HepG2 (cell line): ENCODE data around the gene CA14. TPM values are rescaled to one million over a fixed set of nuclear protein-coding genes. Genes with fewer than 3 reads are reported as not detected.
A peak's percentile ranks its signal among the peaks of the same experiment; 100 is the strongest.
"Not testable (repeated sequence)": the region's sequence is repeated elsewhere in the genome, so short reads cannot be mapped to it uniquely, and the experiment has no call there.

ENCODE experiments used
- ATAC-seq: fragments of 200-7000 bp; cut with Tn5 transposase; 3 replicates; pipeline ENCODE4 v1.9.1; 2020; ENCODE audit warnings: mild to moderate bottlenecking, moderate library complexity
- BruUV-seq: library from RNA; stranded (reverse); fragments of 400-500 nt; replicated peaks from 2 replicates; lab custom pipeline; 2021; lab: Mats Ljungman, UMichigan
- CTCF ChIA-PET: fragments of 300-600 bp; formaldehyde crosslinking; extraction: SDS; loops from one replicate; lab custom pipeline; 2021; ENCODE audit warnings: low total read pairs, inconsistent platforms, low intra/inter-chr PET ratio; lab: Yijun Ruan, JAX
- POLR2A ChIA-PET: fragments of 350-600 bp; sonication (Branson Sonifier 250); formaldehyde crosslinking; loops from one replicate; lab custom pipeline; 2020; ENCODE audit warnings: antibody characterized with exemption, inconsistent platforms; lab: Yijun Ruan, JAX
- DNase-seq: peaks from one replicate; pipeline ENCODE4 v3.0.0-alpha.2; 2015; ENCODE audit warnings: low spot score
- FAIRE-seq: peaks from 3 replicates; lab custom pipeline; 2011; peaks lifted over from hg19 to GRCh38; lab: Jason Lieb, UNC
- H2AFZ ChIP-seq: one replicate; pipeline ENCODE4 v1.6.1; 2011; ENCODE audit warnings: low read length, inconsistent platforms
- H3K27ac ChIP-seq: fragments of 300-600 bp; 3 replicates; pipeline ENCODE4 v1.8.0; 2011; ENCODE audit warnings: mixed run types, mild to moderate bottlenecking, mixed read lengths, low read length, inconsistent platforms; ENCODE audit not compliant: insufficient read depth; ENCODE audit errors: extremely low read length
- H3K27me3 ChIP-seq, 2 experiments: fragments of 200-600 bp in 1 of 2; 2 replicates in 1 of 2; 3 replicates in 1 of 2; pipeline versions ENCODE4 v1.6.0 to v1.8.0; 2011; ENCODE audit warnings: low read length in 2 of 2, mild to moderate bottlenecking in 2 of 2, moderate library complexity in 2 of 2, inconsistent platforms in 1 of 2; ENCODE audit not compliant: insufficient read depth in 2 of 2, control insufficient read depth in 1 of 2
- H3K36me3 ChIP-seq, 2 experiments: fragments of 200-600 bp in 1 of 2; replicated peaks in 1 of 2; 2 replicates in 1 of 2; 3 replicates in 1 of 2; pipeline versions ENCODE4 v1.5.1 to v1.8.0; 2011; ENCODE audit warnings: low read length in 2 of 2, inconsistent platforms in 1 of 2; ENCODE audit not compliant: insufficient read depth in 2 of 2, control insufficient read depth in 1 of 2
- H3K4me1 ChIP-seq: 2 replicates; pipeline ENCODE4 v1.5.1; 2012; ENCODE audit warnings: low read length, inconsistent platforms; ENCODE audit not compliant: insufficient read depth
- H3K4me2 ChIP-seq: 2 replicates; pipeline ENCODE4 v1.6.0; 2011; ENCODE audit warnings: low read depth, low read length, inconsistent platforms
- H3K4me3 ChIP-seq, 3 experiments: fragments of 200-600 bp in 1 of 3; sonication (generic), shearing (Covaris generic) in 1 of 3; replicated peaks in 1 of 3; 2 replicates each; pipeline ENCODE4 v1.5.1; 2011 to 2016; ENCODE audit warnings: low read length in 3 of 3, inconsistent platforms in 2 of 3, low read depth in 2 of 3, mild to moderate bottlenecking in 2 of 3, control low read depth in 1 of 3, mixed read lengths in 1 of 3; ENCODE audit not compliant: insufficient read depth in 1 of 3
- H3K79me2 ChIP-seq: one replicate; pipeline ENCODE4 v1.6.1; 2011; ENCODE audit warnings: low read length, inconsistent platforms; ENCODE audit not compliant: insufficient read depth
- H3K9ac ChIP-seq: 2 replicates; pipeline ENCODE4 v1.6.0; 2011; ENCODE audit warnings: mild to moderate bottlenecking, low read depth, low read length, inconsistent platforms; ENCODE audit not compliant: insufficient read depth
- H3K9me3 ChIP-seq: 2 replicates; pipeline ENCODE4 v1.5.1; 2012; ENCODE audit warnings: mild to moderate bottlenecking, low read length
- H4K20me1 ChIP-seq: 2 replicates; pipeline ENCODE4 v1.6.0; 2011; ENCODE audit warnings: inconsistent platforms, mild to moderate bottlenecking, low read length, moderate library complexity; ENCODE audit not compliant: insufficient read depth
- ARNT2 ChIP-seq: sonication (generic); formaldehyde crosslinking; IDR thresholded peaks from 2 replicates; pipeline ENCODE4 v1.8.0; 2022; ENCODE audit warnings: mild to moderate bottlenecking, low read depth, missing genetic modification reagents, moderate library complexity
- STAG1 ChIP-seq: sonication (generic); formaldehyde crosslinking; IDR thresholded peaks from 2 replicates; pipeline ENCODE4 v1.4.0; 2020; ENCODE audit warnings: missing genetic modification reagents
- ZNF788 ChIP-seq: sonication (generic); formaldehyde crosslinking; IDR thresholded peaks from 2 replicates; pipeline ENCODE4 v1.5.0; 2020; ENCODE audit warnings: mild to moderate bottlenecking, missing genetic modification reagents, borderline replicate concordance
- WGBS: methylation state at CpG from one replicate; pipeline ENCODE4 v1.1.6; 2017; ENCODE audit warnings: low lambda C conversion rate; 5-methylcytosine and 5-hydroxymethylcytosine counted together
- in situ Hi-C: cut with HindIII; loops from 2 replicates; pipeline ENCODE4 v1.10.0; 2017; ENCODE audit warnings: low pct_unique_long_range_greater_than_20kb; ENCODE audit not compliant: extremely low pct_ligation_motif_present
- intact Hi-C: fragments of 100-400 bp; cut with micrococcal nuclease; formaldehyde crosslinking; loops from one replicate; pipeline ENCODE4 v1.10.0; 2022; ENCODE audit not compliant: unreplicated experiment
- polyA plus RNA-seq, 8 experiments: library from polyadenylated mRNA; depleted of rRNA in 3 of 8; stranded (reverse) in 7 of 8; unstranded in 1 of 8; fragments of >200 nt; fragmentation: Illumina TruSeq in 4 of 8; extraction: Trizol in 4 of 8; gene quantifications; 2 replicates each; pipeline versions ENCODE4 v1.2.1 to v1.2.3, GENCODE V29; 2011 to 2016; ENCODE audit warnings: low read depth in 4 of 8, missing spikeins in 1 of 8, mixed read lengths in 1 of 8; ENCODE audit not compliant: insufficient read depth in 1 of 8
- total RNA-seq, 5 experiments: library from RNA; depleted of rRNA; stranded (reverse); fragments of >200 nt; fragmentation: Illumina TruSeq; extraction: Trizol; gene quantifications; 2 replicates each; pipeline ENCODE4 v1.2.3, GENCODE V29; 2016; ENCODE audit warnings: low read depth in 1 of 5
- TF ChIP-seq, protein P1 (sequence below): sonication (generic); formaldehyde crosslinking; IDR thresholded peaks from 2 replicates; pipeline ENCODE4 v1.4.0; 2020; ENCODE audit warnings: mild to moderate bottlenecking, missing genetic modification reagents
- TF ChIP-seq, protein P2 (sequence below): sonication (generic); formaldehyde crosslinking; IDR thresholded peaks from 2 replicates; pipeline ENCODE4 v1.8.1; 2022; ENCODE audit warnings: mild to moderate bottlenecking, missing genetic modification reagents

Gene CA14
- total and polyA plus RNA-seq, 2 of the 13 experiments (the other 11 are each of a cell fraction or from before 2014, with no cell fraction given), result 2.4 to 8.5 TPM

DNA sequence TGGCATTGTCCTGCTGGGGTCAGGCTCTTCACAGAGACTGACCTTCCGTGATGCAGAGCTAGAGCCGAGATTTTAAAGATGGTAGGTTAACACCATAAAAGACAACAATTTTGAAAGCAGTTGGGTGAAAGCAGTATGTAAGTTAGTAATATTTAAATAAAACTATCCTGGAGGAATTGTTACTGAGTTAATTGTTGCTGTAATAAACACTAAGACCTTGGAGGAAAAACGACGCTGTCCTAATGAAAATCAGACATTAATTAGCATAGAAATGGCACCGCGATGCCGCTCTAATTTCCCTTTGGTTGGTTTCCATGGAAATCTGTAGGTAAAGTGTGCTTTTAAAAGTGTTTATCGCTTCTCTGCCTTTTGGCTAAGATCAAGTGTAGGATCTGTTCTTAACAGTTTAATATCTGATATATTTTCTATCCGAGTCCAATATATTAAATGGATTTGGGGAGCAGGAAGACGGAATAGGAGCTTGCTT lies 20.9 kb upstream of the CA14 start (continued):
- TF ChIP-seq, protein P1, sequence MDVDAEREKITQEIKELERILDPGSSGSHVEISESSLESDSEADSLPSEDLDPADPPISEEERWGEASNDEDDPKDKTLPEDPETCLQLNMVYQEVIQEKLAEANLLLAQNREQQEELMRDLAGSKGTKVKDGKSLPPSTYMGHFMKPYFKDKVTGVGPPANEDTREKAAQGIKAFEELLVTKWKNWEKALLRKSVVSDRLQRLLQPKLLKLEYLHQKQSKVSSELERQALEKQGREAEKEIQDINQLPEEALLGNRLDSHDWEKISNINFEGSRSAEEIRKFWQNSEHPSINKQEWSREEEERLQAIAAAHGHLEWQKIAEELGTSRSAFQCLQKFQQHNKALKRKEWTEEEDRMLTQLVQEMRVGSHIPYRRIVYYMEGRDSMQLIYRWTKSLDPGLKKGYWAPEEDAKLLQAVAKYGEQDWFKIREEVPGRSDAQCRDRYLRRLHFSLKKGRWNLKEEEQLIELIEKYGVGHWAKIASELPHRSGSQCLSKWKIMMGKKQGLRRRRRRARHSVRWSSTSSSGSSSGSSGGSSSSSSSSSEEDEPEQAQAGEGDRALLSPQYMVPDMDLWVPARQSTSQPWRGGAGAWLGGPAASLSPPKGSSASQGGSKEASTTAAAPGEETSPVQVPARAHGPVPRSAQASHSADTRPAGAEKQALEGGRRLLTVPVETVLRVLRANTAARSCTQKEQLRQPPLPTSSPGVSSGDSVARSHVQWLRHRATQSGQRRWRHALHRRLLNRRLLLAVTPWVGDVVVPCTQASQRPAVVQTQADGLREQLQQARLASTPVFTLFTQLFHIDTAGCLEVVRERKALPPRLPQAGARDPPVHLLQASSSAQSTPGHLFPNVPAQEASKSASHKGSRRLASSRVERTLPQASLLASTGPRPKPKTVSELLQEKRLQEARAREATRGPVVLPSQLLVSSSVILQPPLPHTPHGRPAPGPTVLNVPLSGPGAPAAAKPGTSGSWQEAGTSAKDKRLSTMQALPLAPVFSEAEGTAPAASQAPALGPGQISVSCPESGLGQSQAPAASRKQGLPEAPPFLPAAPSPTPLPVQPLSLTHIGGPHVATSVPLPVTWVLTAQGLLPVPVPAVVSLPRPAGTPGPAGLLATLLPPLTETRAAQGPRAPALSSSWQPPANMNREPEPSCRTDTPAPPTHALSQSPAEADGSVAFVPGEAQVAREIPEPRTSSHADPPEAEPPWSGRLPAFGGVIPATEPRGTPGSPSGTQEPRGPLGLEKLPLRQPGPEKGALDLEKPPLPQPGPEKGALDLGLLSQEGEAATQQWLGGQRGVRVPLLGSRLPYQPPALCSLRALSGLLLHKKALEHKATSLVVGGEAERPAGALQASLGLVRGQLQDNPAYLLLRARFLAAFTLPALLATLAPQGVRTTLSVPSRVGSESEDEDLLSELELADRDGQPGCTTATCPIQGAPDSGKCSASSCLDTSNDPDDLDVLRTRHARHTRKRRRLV (CRISPR knock-in tag), result 0 out of 2 replicates have a peak, but pooled peaks have one; percentile 8
- TF ChIP-seq ZNF788 (CRISPR knock-in tag) (no peak), ARNT2 (CRISPR knock-in tag) (no peak), STAG1 (CRISPR knock-in tag) (peak; percentile 32; the same call in 1 of the 2 replicates)
- TF ChIP-seq, protein P2, sequence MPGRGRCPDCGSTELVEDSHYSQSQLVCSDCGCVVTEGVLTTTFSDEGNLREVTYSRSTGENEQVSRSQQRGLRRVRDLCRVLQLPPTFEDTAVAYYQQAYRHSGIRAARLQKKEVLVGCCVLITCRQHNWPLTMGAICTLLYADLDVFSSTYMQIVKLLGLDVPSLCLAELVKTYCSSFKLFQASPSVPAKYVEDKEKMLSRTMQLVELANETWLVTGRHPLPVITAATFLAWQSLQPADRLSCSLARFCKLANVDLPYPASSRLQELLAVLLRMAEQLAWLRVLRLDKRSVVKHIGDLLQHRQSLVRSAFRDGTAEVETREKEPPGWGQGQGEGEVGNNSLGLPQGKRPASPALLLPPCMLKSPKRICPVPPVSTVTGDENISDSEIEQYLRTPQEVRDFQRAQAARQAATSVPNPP, result 0 out of 2 replicates have a peak, but pooled peaks have one; percentile 3

DNA sequence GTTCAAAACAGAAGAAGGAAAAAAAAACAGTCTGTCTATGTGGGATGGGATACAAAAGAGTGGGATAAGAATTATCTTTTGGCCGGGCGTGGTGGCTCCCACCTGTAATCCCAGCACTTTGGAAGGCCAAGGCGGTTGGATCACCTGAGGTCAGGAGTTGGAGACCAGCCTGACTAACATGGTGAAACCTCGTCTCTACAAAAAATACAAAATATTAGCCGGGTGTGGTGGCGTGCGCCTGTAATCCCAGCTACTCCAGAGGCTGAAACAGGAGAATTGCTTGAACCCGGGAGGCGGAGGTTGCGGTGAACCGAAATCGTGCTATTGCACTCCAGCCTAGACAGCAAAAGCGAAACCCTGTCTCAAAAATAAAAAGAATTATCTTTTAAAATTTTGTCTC lies 20.4 kb upstream of the CA14 start:
- H3K27me3 ChIP-seq, FAIRE-seq, CTCF ChIA-PET, H3K36me3 ChIP-seq, H3K9ac ChIP-seq, H3K9me3 ChIP-seq, H3K27ac ChIP-seq, intact Hi-C loops, H3K4me3 ChIP-seq, ATAC-seq, H3K4me2 ChIP-seq, H4K20me1 ChIP-seq, DNase-seq, in situ Hi-C loops, BruUV-seq, POLR2A ChIA-PET, H2AFZ ChIP-seq: not testable (repeated sequence)
- WGBS, result 93% methylated on average over 13 of the region's 13 CpGs
- H3K4me1 ChIP-seq, result peaks cover 31% of the 10 kb centered on the region
- peaks cover 34% of the 10 kb centered on the region for H3K79me2 ChIP-seq
